ENCODE data around the gene COPG1.

DNA sequence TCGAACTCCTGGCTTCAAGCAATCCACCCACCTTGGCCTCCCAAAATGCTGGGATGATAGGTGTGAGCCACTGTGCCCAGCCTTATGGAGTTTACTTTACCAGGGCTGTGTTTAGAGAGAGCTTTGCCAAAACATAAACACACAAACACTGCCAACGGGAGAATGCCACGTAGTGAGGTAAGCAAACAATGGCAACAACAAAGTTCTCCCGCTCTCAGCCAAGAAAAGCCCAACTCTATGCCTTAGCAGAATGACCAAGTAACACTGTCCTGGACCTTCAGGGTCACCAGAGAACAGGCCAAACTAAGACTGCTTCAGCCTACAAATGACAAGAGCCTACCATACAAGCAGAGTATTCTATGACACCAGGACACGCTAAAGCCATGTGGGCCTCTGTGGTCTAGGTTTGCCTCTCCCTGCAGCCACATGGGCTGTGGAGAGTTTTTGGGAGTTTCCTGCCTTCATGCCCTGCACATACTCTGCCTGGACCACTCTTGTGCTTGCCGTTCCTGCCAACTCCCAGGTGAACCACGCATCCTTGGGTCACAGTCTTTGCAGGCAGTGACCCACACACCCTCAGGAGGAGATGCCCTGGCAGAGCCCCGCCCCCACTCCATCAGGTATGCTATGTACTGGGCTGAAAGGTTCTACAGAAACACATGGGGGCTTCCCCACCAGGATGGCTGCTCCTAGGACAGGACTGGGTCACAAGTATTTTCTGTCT lies 44.1 kb upstream of the COPG1 start:
- TF ChIP-seq EZH2phosphoT487 (IDR thresholded peaks at IDR 0.05) (no peak), EZH2 (IDR thresholded peaks at IDR 0.05) (no peak)
- TF ChIP-seq, protein P1, sequence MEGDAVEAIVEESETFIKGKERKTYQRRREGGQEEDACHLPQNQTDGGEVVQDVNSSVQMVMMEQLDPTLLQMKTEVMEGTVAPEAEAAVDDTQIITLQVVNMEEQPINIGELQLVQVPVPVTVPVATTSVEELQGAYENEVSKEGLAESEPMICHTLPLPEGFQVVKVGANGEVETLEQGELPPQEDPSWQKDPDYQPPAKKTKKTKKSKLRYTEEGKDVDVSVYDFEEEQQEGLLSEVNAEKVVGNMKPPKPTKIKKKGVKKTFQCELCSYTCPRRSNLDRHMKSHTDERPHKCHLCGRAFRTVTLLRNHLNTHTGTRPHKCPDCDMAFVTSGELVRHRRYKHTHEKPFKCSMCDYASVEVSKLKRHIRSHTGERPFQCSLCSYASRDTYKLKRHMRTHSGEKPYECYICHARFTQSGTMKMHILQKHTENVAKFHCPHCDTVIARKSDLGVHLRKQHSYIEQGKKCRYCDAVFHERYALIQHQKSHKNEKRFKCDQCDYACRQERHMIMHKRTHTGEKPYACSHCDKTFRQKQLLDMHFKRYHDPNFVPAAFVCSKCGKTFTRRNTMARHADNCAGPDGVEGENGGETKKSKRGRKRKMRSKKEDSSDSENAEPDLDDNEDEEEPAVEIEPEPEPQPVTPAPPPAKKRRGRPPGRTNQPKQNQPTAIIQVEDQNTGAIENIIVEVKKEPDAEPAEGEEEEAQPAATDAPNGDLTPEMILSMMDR (IDR thresholded peaks at IDR 0.05), result no peak

All from neural progenitor cell (in vitro differentiated cells).